ENCODE data around the gene SPC25. TPM values are rescaled to one million over a fixed set of nuclear protein-coding genes. Genes with fewer than 3 reads are reported as not detected.

Gene SPC25
- total RNA-seq, 6 experiments from 2014 or later: 0.15 to 1.1 (median 0.67) TPM; not detected in 1

GRCh38 chr2:168858146-168858545 lies 32.1 kb downstream of the SPC25 start:
- intact Hi-C loops (cut with DNase I): no loop called here
- H3K27ac ChIP-seq: no peak overlapping the region
- H3K4me1 ChIP-seq: no peaks in the 10 kb centered on the region
- H3K9me3 ChIP-seq: no peaks in the 10 kb centered on the region
- ATAC-seq: no peak
- TF ChIP-seq CTCF (IDR thresholded peaks at IDR 0.05) (no peak), POLR2A (IDR thresholded peaks at IDR 0.05) (no peak)
- H3K36me3 ChIP-seq: peaks cover 0 to 3% (median 0%) of the 10 kb centered on the region in 4 donors
- no peak overlapping the region for H3K4me3 ChIP-seq
- no peaks in the 10 kb centered on the region for H3K27me3 ChIP-seq
- DNase-seq: no peak
- 84% methylated on average over 2 of the region's 2 CpGs for WGBS (ENCODE audit: insufficient coverage, low coverage, low lambda C conversion rate, missing lambda C conversion rate)

- Histone ChIP-seq H3K4me1 (no peaks in the 10 kb centered on the region), H3K27ac (no peak overlapping the region), H3K27me3 (no peaks in the 10 kb centered on the region), H3K36me3 (peaks cover 0 to 2% (median 0%) of the 10 kb centered on the region in 4 donors), H3K9me3 (no peaks in the 10 kb centered on the region), H3K4me3 (no peak overlapping the region)
- DNase-seq: no peak
- no peak for TF ChIP-seq CTCF (IDR thresholded peaks at IDR 0.05)
- TF ChIP-seq POLR2A (IDR thresholded peaks at IDR 0.05): no peak
- ATAC-seq: no peak
- intact Hi-C loops (cut with DNase I): no loop called here
- WGBS (ENCODE audit: insufficient coverage, low coverage, low lambda C conversion rate, missing lambda C conversion rate): 100% methylated on average over 3 of the region's 3 CpGs
Observed at GRCh38 chr2:168855601-168856000, 34.6 kb downstream of the SPC25 start.

- Histone ChIP-seq H3K4me3 (no peak overlapping the region), H3K27me3 (no peaks in the 10 kb centered on the region), H3K9me3 (no peaks in the 10 kb centered on the region), H3K27ac (no peak overlapping the region), H3K36me3 (no peaks in the 10 kb centered on the region), H3K4me1 (peaks cover 0 to 5% (median 0%) of the 10 kb centered on the region in 4 donors)
- ATAC-seq: no peak
- no peak for DNase-seq
- TF ChIP-seq POLR2A (IDR thresholded peaks at IDR 0.05): no peak
- no peak for TF ChIP-seq CTCF (IDR thresholded peaks at IDR 0.05)
- WGBS (ENCODE audit: insufficient coverage, low coverage, low lambda C conversion rate, missing lambda C conversion rate): 98% methylated on average over 5 of the region's 5 CpGs
- intact Hi-C loops (cut with DNase I): no loop called here
Observed at GRCh38 chr2:168854651-168855050, 35.6 kb downstream of the SPC25 start.

GRCh38 chr2:168853471-168853870 lies 36.8 kb downstream of the SPC25 start:
- Histone ChIP-seq H3K36me3 (no peaks in the 10 kb centered on the region), H3K27me3 (no peaks in the 10 kb centered on the region), H3K27ac (no peak overlapping the region), H3K4me1 (peaks cover 0 to 10% (median 0%) of the 10 kb centered on the region in 4 donors), H3K4me3 (no peak overlapping the region), H3K9me3 (no peaks in the 10 kb centered on the region)
- WGBS (ENCODE audit: insufficient coverage, low coverage, low lambda C conversion rate, missing lambda C conversion rate): 100% methylated on average over 1 of the region's 1 CpG
- ATAC-seq (no peak), DNase-seq (no peak)
- intact Hi-C loops (cut with DNase I): no loop called here
- TF ChIP-seq CTCF (IDR thresholded peaks at IDR 0.05) (no peak), POLR2A (IDR thresholded peaks at IDR 0.05) (no peak)

- H3K27me3 ChIP-seq: no peaks in the 10 kb centered on the region
- TF ChIP-seq CTCF (IDR thresholded peaks at IDR 0.05) (no peak), POLR2A (IDR thresholded peaks at IDR 0.05) (no peak)
- H3K4me3 ChIP-seq: no peak overlapping the region
- 25% methylated on average over 3 of the region's 3 CpGs for WGBS (ENCODE audit: insufficient coverage, low coverage, low lambda C conversion rate, missing lambda C conversion rate)
- intact Hi-C loops (cut with DNase I): no loop called here
- no peaks in the 10 kb centered on the region for H3K9me3 ChIP-seq
- H3K27ac ChIP-seq: no peak overlapping the region
- peaks cover 0 to 10% (median 0%) of the 10 kb centered on the region in 4 donors for H3K4me1 ChIP-seq
- DNase-seq (no peak), ATAC-seq (no peak)
- H3K36me3 ChIP-seq: no peaks in the 10 kb centered on the region
Observed at GRCh38 chr2:168852481-168852880, 37.7 kb downstream of the SPC25 start.
